ENCODE data around the gene TSPYL2. TPM values are rescaled to one million over a fixed set of nuclear protein-coding genes. Genes with fewer than 3 reads are reported as not detected.

The TSPYL2 gene
- total and polyA plus RNA-seq, 2 donors (not counting 1 experiment from before 2014, with no cell fraction given), result 101 to 126 TPM

GRCh38 chrX:53072418-53073114, 9.6 kb upstream of the TSPYL2 start:
- H3K4me2 ChIP-seq (replicated peaks; ENCODE audit: low read depth, low read length, poor library complexity, severe bottlenecking), result peak overlapping the region; percentile 77
- H3K27me3 Mint-ChIP-seq, result no peaks in the 10 kb centered on the region
- H3K9me3 ChIP-seq (ENCODE audit: control extremely low read depth in 1 of 3, control insufficient read depth in 2 of 3, insufficient read depth in 1 of 3, low read length in 2 of 3), result no peaks in the 10 kb centered on the region
- H3K4me3 Mint-ChIP-seq, result peak overlapping the region; percentile 89
- ATAC-seq (ENCODE audit: low read depth) (no peak), DNase-seq (peak; percentile 48)
- H3K4me1 ChIP-seq (ENCODE audit: control insufficient read depth in 2 of 2, insufficient read depth in 2 of 2, low read length in 2 of 2), result peaks cover 9 to 12% of the 10 kb centered on the region in 2 donors
- H3K27me3 ChIP-seq (replicated peaks in 1 of 4; ENCODE audit: control extremely low read depth in 1 of 4, control insufficient read depth in 3 of 4, insufficient read depth in 4 of 4, low read length in 3 of 4), result no peaks in the 10 kb centered on the region
- H4K20me1 ChIP-seq (ENCODE audit: control insufficient read depth, insufficient read depth, low read length, poor library complexity, severe bottlenecking), result no peaks in the 10 kb centered on the region
- ChIA-PET POLR2A (interaction anchor here (1.9 kb wide), 1 partner anchor 10 kb away, joined by 30 read pairs; the partner anchor contains the start of gene TSPYL2), CTCF (interaction anchor here (0.7 to 4.5 kb wide), 6 partner anchors 9 to 246 kb away, joined by 3 to 39 read pairs (median 4); partner anchors contain the start of gene TSPYL2)
- peak overlapping the region in 4 of 5 experiments; percentile 52 to 60 (median 56) for H3K4me3 ChIP-seq (ENCODE audit: control extremely low read depth in 1 of 5, extremely low read depth in 1 of 5, insufficient read depth in 1 of 5, low read depth in 2 of 5, low read length in 4 of 5)
- H2AFZ ChIP-seq (ENCODE audit: insufficient read depth, low read depth, low read length, poor library complexity, severe bottlenecking), result peak overlapping the region; percentile 93
- peaks cover 13% of the 10 kb centered on the region for H3K4me1 Mint-ChIP-seq
- no peaks in the 10 kb centered on the region for H3K79me2 ChIP-seq (ENCODE audit: control insufficient read depth, insufficient read depth, low read length)
- 40% methylated on average over 1 of the region's 9 CpGs for WGBS (ENCODE audit: insufficient coverage)
- H3K36me3 ChIP-seq (replicated peaks in 1 of 2; ENCODE audit: control extremely low read depth in 1 of 2, control insufficient read depth in 1 of 2, extremely low read depth in 1 of 2, insufficient read depth in 2 of 2, low read length in 1 of 2), result no peaks in the 10 kb centered on the region
- intact Hi-C loops (cut with micrococcal nuclease), result loop anchor here (10.0 kb wide), 2 partner anchors 152 to 242 kb away; partner anchors contain the start of gene KDM5C
- H3K27ac ChIP-seq (ENCODE audit: low read length in 2 of 2), result peak overlapping the region; percentile 74 to 84
- H3K9ac ChIP-seq (ENCODE audit: low read length), result peak overlapping the region; percentile 56
- TF ChIP-seq, protein P1, sequence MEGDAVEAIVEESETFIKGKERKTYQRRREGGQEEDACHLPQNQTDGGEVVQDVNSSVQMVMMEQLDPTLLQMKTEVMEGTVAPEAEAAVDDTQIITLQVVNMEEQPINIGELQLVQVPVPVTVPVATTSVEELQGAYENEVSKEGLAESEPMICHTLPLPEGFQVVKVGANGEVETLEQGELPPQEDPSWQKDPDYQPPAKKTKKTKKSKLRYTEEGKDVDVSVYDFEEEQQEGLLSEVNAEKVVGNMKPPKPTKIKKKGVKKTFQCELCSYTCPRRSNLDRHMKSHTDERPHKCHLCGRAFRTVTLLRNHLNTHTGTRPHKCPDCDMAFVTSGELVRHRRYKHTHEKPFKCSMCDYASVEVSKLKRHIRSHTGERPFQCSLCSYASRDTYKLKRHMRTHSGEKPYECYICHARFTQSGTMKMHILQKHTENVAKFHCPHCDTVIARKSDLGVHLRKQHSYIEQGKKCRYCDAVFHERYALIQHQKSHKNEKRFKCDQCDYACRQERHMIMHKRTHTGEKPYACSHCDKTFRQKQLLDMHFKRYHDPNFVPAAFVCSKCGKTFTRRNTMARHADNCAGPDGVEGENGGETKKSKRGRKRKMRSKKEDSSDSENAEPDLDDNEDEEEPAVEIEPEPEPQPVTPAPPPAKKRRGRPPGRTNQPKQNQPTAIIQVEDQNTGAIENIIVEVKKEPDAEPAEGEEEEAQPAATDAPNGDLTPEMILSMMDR (IDR thresholded peaks at IDR 0.05), result no peak
- TF ChIP-seq EZH2 (IDR thresholded peaks at IDR 0.05; ENCODE audit: borderline replicate concordance, insufficient read depth, low read depth, low read length, poor library complexity, severe bottlenecking), result no peak
- peak overlapping the region; percentile 96 for H3K27ac Mint-ChIP-seq
- no peaks in the 10 kb centered on the region for H3K9me3 Mint-ChIP-seq (ENCODE audit: insufficient read depth)

GRCh38 chrX:53073115-53073586, 9.0 kb upstream of the TSPYL2 start:
- DNase-seq, result no peak
- Mint-ChIP-seq H3K4me3 (peak overlapping the region; percentile 50), H3K27ac (peak overlapping the region; percentile 96), H3K9me3 (ENCODE audit: insufficient read depth) (no peaks in the 10 kb centered on the region), H3K4me1 (peaks cover 13% of the 10 kb centered on the region), H3K27me3 (no peaks in the 10 kb centered on the region)
- no peak for TF ChIP-seq EZH2 (IDR thresholded peaks at IDR 0.05; ENCODE audit: borderline replicate concordance, insufficient read depth, low read depth, low read length, poor library complexity, severe bottlenecking)
- TF ChIP-seq, protein P1 (IDR thresholded peaks at IDR 0.05), result no peak
- peaks cover 9 to 12% of the 10 kb centered on the region in 2 donors for H3K4me1 ChIP-seq (ENCODE audit: control insufficient read depth in 2 of 2, insufficient read depth in 2 of 2, low read length in 2 of 2)
- no peaks in the 10 kb centered on the region for H3K79me2 ChIP-seq (ENCODE audit: control insufficient read depth, insufficient read depth, low read length)
- H3K36me3 ChIP-seq (replicated peaks in 1 of 2; ENCODE audit: control extremely low read depth in 1 of 2, control insufficient read depth in 1 of 2, extremely low read depth in 1 of 2, insufficient read depth in 2 of 2, low read length in 1 of 2), result no peaks in the 10 kb centered on the region
- H3K4me3 ChIP-seq (ENCODE audit: control extremely low read depth in 1 of 5, extremely low read depth in 1 of 5, insufficient read depth in 1 of 5, low read depth in 2 of 5, low read length in 4 of 5), result no peak overlapping the region
- H3K9me3 ChIP-seq (ENCODE audit: control extremely low read depth in 1 of 3, control insufficient read depth in 2 of 3, insufficient read depth in 1 of 3, low read length in 2 of 3), result no peaks in the 10 kb centered on the region
- no peaks in the 10 kb centered on the region for H4K20me1 ChIP-seq (ENCODE audit: control insufficient read depth, insufficient read depth, low read length, poor library complexity, severe bottlenecking)
- WGBS (ENCODE audit: insufficient coverage), result 83% methylated on average over 4 of the region's 6 CpGs
- CTCF ChIA-PET, result interaction anchor here (1.4 to 4.5 kb wide), 2 partner anchors 9 to 16 kb away, joined by 8 to 39 read pairs; partner anchors contain the start of gene TSPYL2
- POLR2A ChIA-PET, result interaction anchor here (0.6 kb wide), 2 partner anchors 14 to 945 kb away, joined by 3 to 4 read pairs; no protein-coding TSS in a partner anchor
- no peak overlapping the region for H3K4me2 ChIP-seq (replicated peaks; ENCODE audit: low read depth, low read length, poor library complexity, severe bottlenecking)
- H3K9ac ChIP-seq (ENCODE audit: low read length), result no peak overlapping the region
- peak overlapping the region; percentile 74 to 84 for H3K27ac ChIP-seq (ENCODE audit: low read length in 2 of 2)
- ATAC-seq (ENCODE audit: low read depth), result no peak
- no peak overlapping the region for H2AFZ ChIP-seq (ENCODE audit: insufficient read depth, low read depth, low read length, poor library complexity, severe bottlenecking)
- intact Hi-C loops (cut with micrococcal nuclease), result loop anchor here (10.0 kb wide), 2 partner anchors 152 to 242 kb away; partner anchors contain the start of gene KDM5C
- H3K27me3 ChIP-seq (replicated peaks in 1 of 4; ENCODE audit: control extremely low read depth in 1 of 4, control insufficient read depth in 3 of 4, insufficient read depth in 4 of 4, low read length in 3 of 4), result no peaks in the 10 kb centered on the region
